Adipose tissue (tissue), 3 donors: ENCODE results near the gene MAML2. TPM values are rescaled to one million over a fixed set of nuclear protein-coding genes. Genes with fewer than 3 reads are reported as not detected.

ENCODE experiments used
- H3K27ac ChIP-seq: one replicate; pipeline ENCODE4 v1.5.1; 2013; ENCODE audit warnings: low read depth, low read length
- WGBS, 3 donors: extraction: QIAGEN DNeasy Blood & Tissue Kit; methylation state at CpG; one replicate each; pipeline ENCODE4 v1.1.7; 2013; 5-methylcytosine and 5-hydroxymethylcytosine counted together
- polyA plus RNA-seq, 3 donors: library from polyadenylated mRNA; stranded (reverse); fragments of 200-250 nt; gene quantifications; one replicate each; pipeline ENCODE4 v1.2.3, GENCODE V29; 2013
- donor health status: healthy with polysubstance abuse.
- donor health status: Bipolar disorder and iron deficiency.
- donor health status: healthy.

The MAML2 gene
- polyA plus RNA-seq, 3 donors = 1.8 to 8.7 (median 5.4) TPM

- no peak overlapping the region for H3K27ac ChIP-seq
- WGBS, 3 donors = 10 to 19% (median 11%) methylated on average over 8 of the region's 8 CpGs
Observed at GRCh38 chr11:96012086-96012824, 330.7 kb downstream of the MAML2 start.

GRCh38 chr11:96010683-96011082 is 332.3 kb downstream of the MAML2 start:
- H3K27ac ChIP-seq = no peak overlapping the region

GRCh38 chr11:96008161-96008720 is 334.8 kb downstream of the MAML2 start:
- no peak overlapping the region for H3K27ac ChIP-seq
- 62 to 75% (median 63%) methylated on average over 3 of the region's 3 CpGs for WGBS, 3 donors

- H3K27ac ChIP-seq = no peak overlapping the region
Observed at GRCh38 chr11:96006037-96006436, 337.0 kb downstream of the MAML2 start.

GRCh38 chr11:96004862-96005261 is 338.1 kb downstream of the MAML2 start:
- WGBS, 3 donors = 93 to 100% (median 98%) methylated on average over 1 of the region's 1 CpG
- H3K27ac ChIP-seq = no peak overlapping the region

- no peak overlapping the region for H3K27ac ChIP-seq
- WGBS, 3 donors = 92 to 97% (median 97%) methylated on average over 1 of the region's 1 CpG
Observed at GRCh38 chr11:96002754-96003290, 340.2 kb downstream of the MAML2 start.

GRCh38 chr11:96002339-96002738 is 340.7 kb downstream of the MAML2 start:
- WGBS, 3 donors = 72 to 91% (median 89%) methylated on average over 2 of the region's 2 CpGs
- no peak overlapping the region for H3K27ac ChIP-seq

- 42 to 63% (median 49%) methylated on average over 5 of the region's 5 CpGs for WGBS, 3 donors
Observed at GRCh38 chr11:96001037-96001436, 342.0 kb downstream of the MAML2 start.

GRCh38 chr11:95999711-96000406 is 343.1 kb downstream of the MAML2 start:
- WGBS, 3 donors = 32 to 46% (median 44%) methylated on average over 8 of the region's 8 CpGs
- peak overlapping the region; percentile 2 for H3K27ac ChIP-seq

More at GRCh38 chr11:96001037-96001436, 342.0 kb downstream of the MAML2 start:
- peak overlapping the region; percentile 39 for H3K27ac ChIP-seq

- H3K27ac ChIP-seq = no peak overlapping the region
- 60 to 86% (median 81%) methylated on average over 4 of the region's 4 CpGs for WGBS, 3 donors
Observed at GRCh38 chr11:95996621-95997235, 346.3 kb downstream of the MAML2 start.

- no peak overlapping the region for H3K27ac ChIP-seq
- 74 to 90% (median 84%) methylated on average over 4 of the region's 4 CpGs for WGBS, 3 donors
Observed at GRCh38 chr11:95994329-95994728, 348.7 kb downstream of the MAML2 start.

- WGBS, 3 donors = 65 to 81% (median 77%) methylated on average over 10 of the region's 10 CpGs
- no peak overlapping the region for H3K27ac ChIP-seq
Observed at GRCh38 chr11:95993438-95994298, 349.3 kb downstream of the MAML2 start.

GRCh38 chr11:95991545-95991944 is 351.4 kb downstream of the MAML2 start:
- WGBS, 3 donors = 57 to 71% (median 64%) methylated on average over 1 of the region's 1 CpG
- no peak overlapping the region for H3K27ac ChIP-seq

GRCh38 chr11:95991101-95991500 is 351.9 kb downstream of the MAML2 start:
- no peak overlapping the region for H3K27ac ChIP-seq
- WGBS, 3 donors = 85 to 97% (median 93%) methylated on average over 1 of the region's 1 CpG

GRCh38 chr11:95989780-95990179 is 353.2 kb downstream of the MAML2 start:
- WGBS, 3 donors = 83 to 99% (median 93%) methylated on average over 1 of the region's 1 CpG
- H3K27ac ChIP-seq = no peak overlapping the region

- 82 to 94% (median 94%) methylated on average over 2 of the region's 2 CpGs for WGBS, 3 donors
- H3K27ac ChIP-seq = no peak overlapping the region
Observed at GRCh38 chr11:95989076-95989605, 353.9 kb downstream of the MAML2 start.

- WGBS, 3 donors = 42 to 68% (median 43%) methylated on average over 1 of the region's 1 CpG
- H3K27ac ChIP-seq = no peak overlapping the region
Observed at GRCh38 chr11:95985174-95985808, 357.7 kb downstream of the MAML2 start.
